Fibroblast of lung (primary cell): ENCODE results near the gene CHD6.

Experiments used
- EZH2 ChIP-seq: IDR thresholded peaks from 2 replicates; pipeline ENCODE4 v1.5.1; 2012; ENCODE audit warnings: low read length, control low read depth, mild to moderate bottlenecking; ENCODE audit errors: missing control alignments
- TF ChIP-seq, protein P1 (sequence below), 2 donors: IDR thresholded peaks in 1 of 2; conservative IDR thresholded peaks in 1 of 2; 1 replicate in 1 of 2; 2 replicates in 1 of 2; pipeline ENCODE4 v1.5.1; 2011 to 2012; ENCODE audit warnings: low read length in 2 of 2, control low read depth in 1 of 2, inconsistent platforms in 1 of 2, low read depth in 1 of 2, mild to moderate bottlenecking in 1 of 2

DNA sequence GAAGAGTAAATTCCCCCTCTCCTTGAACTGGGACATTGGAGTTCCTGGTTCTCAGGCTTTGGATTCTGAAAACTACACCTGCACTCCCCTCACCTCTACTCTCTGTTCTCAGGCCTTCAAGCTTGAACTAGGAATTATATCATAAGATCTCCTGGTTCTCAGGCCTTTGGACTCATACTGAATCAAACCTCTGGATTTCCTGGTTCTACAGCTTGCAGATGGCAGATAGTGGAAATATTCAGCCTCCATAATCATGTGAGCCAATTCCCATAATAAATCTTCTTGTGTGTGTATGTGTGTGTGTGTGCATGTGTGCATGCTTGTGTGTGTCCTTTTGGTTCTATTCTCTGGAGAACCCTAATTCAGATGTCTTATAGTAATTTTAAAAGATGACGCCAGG, 12.7 kb upstream of the CHD6 start:
- TF ChIP-seq, protein P1, sequence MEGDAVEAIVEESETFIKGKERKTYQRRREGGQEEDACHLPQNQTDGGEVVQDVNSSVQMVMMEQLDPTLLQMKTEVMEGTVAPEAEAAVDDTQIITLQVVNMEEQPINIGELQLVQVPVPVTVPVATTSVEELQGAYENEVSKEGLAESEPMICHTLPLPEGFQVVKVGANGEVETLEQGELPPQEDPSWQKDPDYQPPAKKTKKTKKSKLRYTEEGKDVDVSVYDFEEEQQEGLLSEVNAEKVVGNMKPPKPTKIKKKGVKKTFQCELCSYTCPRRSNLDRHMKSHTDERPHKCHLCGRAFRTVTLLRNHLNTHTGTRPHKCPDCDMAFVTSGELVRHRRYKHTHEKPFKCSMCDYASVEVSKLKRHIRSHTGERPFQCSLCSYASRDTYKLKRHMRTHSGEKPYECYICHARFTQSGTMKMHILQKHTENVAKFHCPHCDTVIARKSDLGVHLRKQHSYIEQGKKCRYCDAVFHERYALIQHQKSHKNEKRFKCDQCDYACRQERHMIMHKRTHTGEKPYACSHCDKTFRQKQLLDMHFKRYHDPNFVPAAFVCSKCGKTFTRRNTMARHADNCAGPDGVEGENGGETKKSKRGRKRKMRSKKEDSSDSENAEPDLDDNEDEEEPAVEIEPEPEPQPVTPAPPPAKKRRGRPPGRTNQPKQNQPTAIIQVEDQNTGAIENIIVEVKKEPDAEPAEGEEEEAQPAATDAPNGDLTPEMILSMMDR (conservative IDR thresholded peaks at IDR 0.05 in 1 of 2, IDR thresholded peaks at IDR 0.05 in 1 of 2; ENCODE audit: low read depth in 1 of 2, low read length in 2 of 2), result no peak
- TF ChIP-seq EZH2, result no peak
